ENCODE results near the gene PYCR2. TPM values are rescaled to one million over a fixed set of nuclear protein-coding genes. Genes with fewer than 3 reads are reported as not detected.
"Not testable (repeated sequence)": the region's sequence is repeated elsewhere in the genome, so short reads cannot be mapped to it uniquely, and the experiment has no call there.

PYCR2 gene
- polyA plus RNA-seq, 3 donors: 54.7 to 63.6 (median 57.1) TPM

DNA sequence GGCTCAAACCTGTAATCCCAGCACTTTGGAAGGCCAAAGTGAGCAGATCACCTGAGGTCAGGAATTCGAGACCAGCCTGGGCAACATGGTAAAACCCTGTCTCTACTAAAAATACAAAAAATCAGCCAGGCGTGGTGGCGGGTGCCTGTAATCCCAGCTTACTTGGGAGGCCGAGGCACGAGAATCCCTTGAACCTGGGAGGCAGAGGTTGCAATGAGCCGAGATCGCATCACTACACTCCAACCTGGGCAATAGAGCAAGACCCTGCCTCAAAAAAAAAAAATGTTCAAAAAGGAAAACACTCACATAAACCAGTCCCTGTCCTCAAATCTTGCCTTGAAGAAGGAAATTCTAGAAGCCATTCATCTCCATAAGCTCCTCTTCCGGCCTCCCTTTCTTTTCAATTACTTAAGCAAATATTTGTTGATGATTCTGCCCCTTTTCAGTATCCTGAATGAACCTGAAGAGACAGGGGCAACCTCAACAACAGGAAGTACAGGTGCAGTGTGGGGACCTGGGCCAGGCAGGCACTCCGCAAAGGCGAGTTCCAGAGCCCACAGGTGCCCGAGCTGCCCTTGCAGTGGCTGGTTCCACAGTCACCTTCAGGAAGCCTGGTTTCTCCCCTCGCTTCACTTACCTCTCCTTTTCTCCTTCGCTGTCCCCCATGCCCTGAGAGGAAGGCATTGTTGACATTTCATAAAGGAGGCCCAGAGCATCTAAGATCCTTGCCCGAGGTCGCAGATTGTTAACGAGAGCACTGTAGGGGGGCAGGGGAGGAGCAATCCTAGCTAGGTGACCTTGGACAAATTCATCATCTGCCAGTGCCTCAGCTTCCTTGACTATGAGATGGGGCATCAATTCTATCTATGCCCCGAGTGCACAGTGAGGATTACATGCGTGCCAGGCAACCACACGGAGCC is 26.2 kb downstream of the PYCR2 start:
- no peak for DNase-seq

DNA sequence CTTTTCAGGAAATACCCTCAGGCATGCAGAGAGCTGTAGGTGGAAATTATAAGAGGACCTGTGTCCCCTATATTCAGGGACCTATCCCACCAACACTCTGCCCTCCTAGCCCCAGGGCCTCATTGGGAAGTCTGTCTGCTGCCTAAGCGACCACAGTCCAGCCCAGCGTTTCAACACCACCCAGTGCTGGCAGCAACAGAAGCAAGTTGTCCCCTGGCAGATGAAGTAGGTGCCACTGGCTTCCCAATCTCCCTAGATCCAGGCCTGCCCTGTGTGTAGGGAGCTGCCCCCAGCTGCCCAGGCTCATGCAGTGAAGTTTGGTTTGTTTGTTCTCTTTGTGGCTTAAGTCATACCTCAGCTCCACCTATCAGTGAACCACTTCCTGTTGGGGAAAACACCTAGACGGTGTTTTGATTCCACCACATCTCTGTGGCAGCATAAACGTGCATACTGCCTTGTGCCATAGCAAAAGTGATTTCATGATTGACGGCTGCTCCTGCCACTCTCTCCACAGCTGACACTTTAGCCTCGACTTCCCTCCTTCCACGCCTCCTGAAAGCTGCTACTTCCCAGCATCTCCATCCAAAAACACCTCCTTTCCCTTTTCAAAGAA is 27.0 kb downstream of the PYCR2 start:
- DNase-seq: no peak

DNA sequence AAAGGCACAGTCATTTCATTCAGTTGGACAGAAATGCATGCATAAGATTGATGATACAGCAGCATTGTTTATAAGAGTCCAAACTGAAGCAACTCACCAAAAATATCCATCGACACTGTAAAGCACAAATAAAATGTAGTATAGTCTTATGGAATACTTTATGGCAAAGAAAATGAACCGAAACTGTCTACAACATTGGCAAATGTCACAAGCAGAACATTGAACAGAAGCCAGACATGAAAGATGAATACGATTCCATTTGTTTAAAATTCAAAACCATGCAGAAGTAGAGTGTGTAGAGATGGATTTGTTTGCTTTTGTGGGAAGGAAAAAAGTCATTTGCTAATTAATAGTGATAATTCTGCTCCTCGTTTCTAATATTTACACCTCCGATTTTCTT is 27.6 kb downstream of the PYCR2 start:
- no peak for DNase-seq

DNA sequence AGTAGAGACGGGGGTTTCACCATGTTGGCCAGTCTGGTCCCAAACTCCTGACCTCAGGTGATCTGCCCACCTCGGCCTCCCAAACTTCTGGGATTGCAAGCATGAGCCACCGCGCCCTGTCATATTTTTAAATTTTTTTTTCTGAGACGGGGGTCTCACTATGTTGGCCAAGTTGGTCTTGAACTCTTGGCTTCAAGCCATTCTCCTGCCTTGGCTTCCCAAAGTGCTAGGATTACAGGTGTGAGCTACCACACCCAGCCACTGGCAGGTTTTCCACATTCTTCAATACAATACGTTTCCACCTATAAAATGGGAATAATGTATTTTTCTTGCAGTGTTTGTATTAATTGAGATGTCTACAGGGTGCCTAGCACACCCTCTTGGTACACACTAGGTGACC is 31.7 kb downstream of the PYCR2 start:
- DNase-seq: no peak

DNA sequence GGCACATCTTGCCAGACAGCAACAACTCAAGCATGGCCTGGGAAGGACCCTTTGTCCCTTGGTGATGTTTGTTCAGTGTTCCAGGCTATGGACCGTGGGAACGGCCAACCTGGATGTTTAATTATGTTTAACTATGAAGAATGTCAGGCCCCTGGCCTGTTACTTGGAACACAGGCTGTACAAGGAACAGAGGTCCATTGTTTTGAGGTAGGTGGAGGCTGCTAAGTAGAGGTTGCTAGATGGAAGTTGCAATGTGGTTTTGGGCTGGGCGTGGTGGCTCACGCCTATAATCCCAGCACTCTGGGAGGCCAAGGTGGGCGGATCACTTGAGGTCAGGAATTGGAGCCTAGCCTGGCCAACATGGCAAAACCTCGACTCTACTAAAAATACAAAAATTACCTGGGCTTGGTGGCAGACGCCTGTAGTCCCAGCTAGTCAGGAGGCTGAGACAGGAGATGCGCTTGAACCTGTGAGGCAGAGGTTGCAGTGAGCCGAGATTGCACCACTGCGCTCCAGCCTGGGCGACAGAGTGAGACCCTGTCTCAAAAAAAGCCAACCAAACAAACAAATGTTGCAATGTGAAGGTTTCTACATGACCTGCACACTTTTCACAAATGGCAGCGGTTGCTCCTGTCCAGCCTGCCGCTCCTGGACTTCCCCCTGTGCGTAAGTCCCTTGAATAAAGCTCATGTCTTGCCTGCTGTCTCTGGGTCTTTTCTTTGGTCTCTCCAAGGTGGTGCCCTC is 32.6 kb downstream of the PYCR2 start:
- no peak for DNase-seq

DNA sequence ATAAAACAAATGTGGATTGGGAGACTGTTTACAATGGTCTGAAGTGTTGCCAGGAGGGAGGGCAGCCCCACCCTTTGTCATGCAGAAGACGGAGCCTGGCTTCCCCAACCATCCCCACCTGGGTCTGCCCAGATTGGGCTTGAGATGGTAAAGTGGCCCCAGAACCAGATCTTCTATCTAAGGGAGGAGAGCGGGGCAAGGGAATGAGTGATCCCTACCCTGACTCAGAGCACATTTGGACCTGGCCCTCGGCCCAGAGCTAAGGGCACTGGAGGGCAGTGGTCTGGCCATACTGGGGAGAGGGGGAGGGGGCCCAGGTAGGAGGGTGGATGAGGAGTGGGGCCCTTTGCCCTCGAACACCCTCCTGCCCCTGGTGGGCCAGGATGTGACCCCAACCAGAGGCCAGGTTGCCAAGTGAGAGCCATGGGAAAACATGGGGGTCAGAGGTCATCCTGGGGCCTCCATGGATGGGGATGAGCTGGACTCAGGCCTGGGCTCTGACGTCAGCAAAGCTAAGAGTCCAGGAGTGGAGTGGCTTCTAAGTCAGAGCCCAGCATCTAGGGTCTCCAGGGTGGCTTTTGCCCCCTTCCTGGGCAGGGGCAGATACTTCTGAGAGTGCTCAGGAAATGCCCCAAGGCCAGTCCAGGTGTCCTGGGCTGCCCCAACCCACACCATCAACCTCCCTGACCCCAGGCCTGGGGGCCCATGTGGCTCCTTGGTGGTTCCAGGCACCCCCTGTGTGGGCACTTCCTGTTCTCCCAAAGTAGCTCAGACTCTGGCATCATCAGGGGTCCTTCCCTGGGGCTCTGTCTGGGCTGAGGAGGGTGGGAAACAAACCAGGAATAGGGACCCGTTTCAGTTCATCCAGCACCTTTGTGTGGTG is 33.5 kb downstream of the PYCR2 start:
- DNase-seq: no peak

DNA sequence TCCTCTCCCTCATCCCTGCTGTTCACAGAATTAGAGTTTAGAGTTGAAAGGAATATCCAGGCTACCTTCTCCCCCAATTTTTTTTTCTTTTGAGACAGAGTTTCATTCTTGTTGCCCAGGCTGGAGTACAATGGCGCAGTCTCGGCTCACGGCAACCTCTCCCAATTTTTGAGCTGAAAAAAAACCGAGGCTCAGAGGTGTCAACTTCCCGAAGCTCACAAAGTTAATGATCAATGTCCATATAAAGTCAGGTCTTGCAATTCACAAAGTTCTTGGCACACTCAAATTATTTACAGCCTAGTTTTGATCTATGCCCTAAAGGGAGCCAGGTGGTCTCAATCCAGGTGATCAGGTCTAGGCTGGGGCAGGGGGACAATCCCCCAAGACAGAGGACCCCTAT is 34.3 kb downstream of the PYCR2 start:
- DNase-seq: no peak

DNA sequence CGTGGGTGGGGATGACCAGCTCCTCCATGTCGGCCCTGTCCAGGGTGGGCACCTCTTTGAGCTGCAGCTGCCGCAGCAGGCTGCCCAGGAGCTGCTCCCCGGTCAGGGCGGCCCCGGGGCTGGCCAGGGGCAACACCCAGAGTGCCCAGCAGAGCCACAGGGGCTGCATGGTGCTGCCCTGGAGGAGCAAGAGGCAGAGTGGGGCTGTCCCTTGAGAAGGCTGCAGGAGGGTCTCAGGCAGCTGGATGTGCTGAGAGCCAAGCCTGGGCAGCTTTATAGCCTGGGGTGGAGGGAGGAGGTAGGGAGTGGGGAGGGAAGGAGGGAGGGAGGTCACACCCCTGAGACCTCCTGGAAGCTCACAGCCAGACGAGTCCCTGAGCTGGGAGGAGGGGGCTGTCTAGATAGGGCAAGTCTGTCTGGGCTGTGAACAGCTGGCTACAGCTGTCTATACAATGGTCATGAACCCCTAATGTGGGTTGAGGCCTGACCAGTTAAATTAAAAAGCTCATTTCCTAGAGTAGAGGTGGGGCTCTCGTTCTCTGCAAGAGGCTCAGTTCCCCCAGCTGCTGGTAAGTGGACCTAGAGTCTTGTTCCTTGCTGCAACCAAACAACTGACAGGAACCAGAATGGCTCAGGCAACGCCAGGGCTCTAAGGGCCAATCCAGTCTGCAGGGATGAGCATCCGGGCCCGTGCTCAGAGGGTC is 35.0 kb downstream of the PYCR2 start, which contains the start of gene LEFTY1:
Gene LEFTY1, minus strand, starts transcription at position 249 of the 704 bp plus-strand sequence. Its CDS starts 80 bp downstream, at position 169.
- DNase-seq: peak; percentile 90

DNA sequence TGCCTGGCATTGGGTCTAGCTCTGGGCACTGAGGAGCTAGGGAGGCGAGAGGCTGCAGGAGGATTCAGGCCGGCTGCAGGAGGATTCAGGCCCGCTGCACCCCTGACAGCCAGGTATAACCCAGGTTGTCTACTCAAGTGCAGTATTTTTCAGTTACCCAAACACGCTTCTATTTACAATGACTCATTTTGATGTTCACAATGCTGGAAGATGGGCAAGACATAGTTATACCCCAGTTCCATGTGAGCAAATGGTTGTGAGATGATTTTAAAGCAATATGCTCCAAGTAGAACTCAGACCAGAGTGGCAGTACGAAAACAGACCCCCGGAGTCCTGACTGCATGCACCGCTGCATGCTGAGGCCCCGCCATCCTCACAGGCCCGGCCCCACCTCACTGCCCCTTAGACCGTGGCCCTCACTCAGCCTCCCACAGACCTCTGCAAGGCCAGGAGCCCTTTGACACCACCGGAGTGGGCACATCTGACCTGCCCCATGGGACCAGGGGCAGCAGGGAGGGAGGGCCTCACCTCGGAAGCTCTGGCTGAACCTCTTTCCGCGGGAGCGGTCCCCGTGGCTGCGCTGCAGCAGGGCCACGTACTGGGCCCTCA is 35.7 kb downstream of the PYCR2 start:
- no peak for DNase-seq

DNA sequence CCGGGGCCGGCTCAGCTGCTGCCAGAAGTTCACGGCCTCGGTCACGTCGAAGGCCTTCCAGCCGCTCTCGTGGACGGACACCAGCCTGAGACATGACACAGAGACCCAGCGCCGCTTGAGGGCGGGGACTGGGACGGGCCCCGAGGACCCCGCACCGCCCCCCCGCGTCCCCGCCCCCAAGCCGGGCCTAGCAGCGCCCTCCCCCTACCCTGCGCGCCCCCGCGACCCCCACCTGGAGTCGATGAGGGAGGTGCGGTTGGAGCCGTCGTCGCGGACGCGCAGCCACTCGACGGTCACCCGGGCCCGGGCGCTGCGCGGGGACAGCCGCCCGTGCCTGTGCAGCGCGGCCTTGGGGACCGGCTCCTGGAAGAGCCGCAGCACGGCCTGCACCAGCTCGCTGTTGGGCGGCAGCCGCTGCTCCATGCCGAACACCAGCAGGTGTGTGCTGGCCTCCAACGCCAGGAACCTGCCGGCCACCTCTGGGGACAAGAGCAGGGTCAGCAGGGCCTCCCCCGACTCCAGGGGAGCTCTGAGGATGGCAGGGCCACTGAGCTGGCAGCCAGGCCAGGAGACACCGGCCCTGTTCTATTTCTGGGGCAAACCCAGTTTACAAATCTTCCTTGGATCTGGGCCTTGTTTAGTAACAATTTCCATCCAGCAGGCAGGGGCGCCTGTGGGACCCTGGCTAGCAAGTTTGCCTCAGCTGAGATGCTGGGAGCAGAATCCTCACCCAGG is 36.3 kb downstream of the PYCR2 start:
- not testable (repeated sequence) for DNase-seq

DNA sequence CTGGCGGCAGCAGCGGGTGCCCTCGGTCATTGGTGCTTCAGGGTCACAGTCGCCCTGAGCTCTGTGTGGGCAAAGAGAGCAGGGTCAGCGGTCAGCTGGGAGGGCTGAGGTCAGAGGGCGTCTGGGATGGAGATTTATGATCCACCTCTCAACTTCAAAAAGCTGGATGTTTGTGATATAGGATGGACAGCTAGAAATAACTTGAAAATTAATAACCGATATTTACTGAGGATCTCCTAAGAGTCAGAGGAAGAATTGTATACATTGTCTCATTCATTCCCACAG is 37.1 kb downstream of the PYCR2 start:
- DNase-seq: no peak

DNA sequence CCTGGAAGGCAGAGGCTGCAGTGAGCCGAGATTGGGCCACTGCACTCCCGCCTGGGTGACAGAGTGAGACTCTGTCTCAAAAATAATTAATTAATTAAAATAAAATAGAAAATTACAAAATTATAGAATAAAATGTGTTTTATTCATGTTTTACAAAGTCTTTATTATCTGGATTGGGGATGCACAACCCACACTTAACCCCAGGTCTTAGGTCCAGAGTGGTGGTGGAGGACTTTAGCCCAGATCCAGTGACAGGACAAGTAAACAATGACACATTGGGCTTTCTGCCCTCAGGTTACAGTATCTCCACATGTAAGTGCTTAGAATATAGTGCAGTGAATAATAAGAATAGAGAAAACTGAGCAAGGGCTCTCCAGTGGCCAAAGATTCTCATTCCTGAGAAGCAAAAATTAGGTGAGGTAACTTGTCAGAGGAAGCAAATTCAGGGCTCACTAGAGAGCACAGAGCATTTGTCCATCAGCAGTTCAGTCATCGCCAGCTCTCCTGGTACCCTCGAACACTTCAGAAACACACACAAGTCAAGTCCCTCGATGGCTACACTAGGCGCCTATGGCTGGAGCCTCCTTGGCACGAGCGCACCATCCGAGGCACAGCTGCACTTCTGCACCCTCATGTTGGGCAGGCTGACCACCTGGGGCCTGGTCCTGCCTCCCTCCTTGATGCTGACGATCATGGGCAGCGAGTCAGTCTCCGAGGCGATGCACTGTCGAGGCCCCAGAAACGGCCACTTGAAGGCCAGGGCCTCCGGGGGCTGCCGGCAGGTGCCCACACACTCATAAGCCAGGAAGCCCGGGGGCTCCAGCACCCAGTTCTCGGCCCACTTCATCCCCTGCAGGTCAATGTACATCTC is 37.7 kb downstream of the PYCR2 start:
- DNase-seq: no peak

DNA sequence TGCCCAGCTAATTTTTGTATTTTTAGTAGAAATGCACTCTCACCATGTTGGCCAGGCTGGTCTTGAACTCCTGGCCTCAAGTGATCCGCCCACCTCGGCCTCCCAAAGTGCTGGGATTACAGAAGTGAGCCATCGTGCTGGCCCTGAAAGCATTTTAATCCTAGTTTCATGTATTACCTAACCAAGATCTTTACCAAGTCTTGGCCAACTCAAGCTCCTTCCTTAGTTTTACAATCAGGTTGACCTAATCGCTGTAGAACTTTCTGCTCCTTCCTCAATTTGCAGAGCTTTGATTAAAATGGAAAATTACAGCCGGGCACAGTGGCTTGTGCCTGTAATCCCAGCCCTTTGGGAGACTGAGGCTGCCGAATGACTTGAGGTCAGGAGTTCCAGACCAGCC is 38.7 kb downstream of the PYCR2 start:
- no peak for DNase-seq

DNA sequence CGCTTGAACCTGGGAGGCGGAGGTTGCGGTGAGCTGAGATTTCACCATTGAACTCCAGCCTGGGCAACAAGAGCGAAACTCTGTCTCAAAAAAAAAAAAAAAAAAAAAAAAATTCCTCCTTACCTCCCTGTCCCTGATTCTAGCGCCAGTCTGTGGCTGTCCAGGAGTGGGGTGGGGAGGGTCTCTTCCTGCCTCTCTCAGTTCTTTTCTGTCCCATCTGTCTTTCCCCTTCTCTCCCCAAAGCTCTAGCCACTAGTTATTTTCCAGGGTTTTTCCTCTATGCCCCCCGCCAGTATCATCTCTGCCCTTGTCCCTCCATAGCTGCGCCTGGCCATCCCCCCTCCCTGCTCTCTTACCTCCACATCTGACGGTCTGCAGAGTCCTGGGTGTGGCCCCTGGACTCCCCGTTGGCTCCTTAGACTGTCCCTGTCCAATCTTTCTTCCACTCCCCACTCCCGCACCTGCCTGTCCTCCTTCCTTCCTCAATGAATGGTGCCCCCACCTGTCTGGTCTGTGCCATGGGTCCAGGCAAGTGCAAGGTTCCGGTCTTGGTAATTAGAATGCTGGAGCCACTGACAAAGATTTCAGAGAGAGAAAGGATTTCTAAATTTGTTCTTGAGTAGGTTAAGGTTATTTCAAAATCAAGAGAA is 40.3 kb downstream of the PYCR2 start:
- DNase-seq: no peak

DNA sequence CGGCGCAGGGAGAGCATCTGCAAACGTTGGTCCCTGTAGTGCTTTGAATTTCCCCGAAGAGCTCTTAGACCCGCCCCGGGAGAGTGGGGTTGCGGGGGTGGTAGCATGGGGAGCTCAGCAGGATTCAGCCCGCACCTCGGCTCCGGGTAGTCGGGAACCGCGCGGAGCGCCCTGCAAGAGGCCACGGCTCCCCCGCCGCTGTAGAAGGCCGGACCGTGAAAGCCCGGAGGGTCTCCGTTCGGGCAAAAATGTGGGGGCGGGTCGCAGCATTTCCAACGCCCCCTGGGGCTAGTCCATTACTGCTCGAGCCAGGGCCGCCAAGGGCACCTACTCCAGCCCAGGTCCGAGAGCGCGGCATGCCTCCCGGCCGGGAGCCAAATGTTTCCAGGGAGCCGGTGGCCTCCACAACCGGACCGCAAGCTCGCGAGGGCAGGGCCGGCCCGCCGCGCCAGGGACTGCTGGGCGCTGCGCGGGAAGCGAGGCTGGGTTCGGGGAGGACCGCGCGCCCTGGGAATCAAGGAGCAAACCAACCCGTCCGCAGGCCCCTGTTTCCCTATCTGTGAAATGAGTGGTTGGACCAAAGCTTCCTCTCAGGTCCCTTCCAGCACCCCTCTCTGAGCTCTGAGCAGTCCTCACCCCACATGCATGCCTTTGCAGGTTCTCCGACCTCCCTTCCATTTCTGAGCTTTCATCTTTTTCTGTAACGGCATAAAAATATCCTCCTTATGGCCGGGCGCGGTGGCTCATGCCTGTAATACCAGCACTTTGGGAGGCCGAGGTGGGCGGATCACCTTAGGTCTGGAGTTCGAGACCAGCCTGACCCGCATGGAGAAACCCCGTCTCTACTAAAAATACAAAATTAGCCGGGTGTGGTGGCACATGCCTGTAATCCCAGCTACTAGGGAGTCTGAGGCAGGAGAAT is 41.1 kb downstream of the PYCR2 start:
- no peak for DNase-seq

DNA sequence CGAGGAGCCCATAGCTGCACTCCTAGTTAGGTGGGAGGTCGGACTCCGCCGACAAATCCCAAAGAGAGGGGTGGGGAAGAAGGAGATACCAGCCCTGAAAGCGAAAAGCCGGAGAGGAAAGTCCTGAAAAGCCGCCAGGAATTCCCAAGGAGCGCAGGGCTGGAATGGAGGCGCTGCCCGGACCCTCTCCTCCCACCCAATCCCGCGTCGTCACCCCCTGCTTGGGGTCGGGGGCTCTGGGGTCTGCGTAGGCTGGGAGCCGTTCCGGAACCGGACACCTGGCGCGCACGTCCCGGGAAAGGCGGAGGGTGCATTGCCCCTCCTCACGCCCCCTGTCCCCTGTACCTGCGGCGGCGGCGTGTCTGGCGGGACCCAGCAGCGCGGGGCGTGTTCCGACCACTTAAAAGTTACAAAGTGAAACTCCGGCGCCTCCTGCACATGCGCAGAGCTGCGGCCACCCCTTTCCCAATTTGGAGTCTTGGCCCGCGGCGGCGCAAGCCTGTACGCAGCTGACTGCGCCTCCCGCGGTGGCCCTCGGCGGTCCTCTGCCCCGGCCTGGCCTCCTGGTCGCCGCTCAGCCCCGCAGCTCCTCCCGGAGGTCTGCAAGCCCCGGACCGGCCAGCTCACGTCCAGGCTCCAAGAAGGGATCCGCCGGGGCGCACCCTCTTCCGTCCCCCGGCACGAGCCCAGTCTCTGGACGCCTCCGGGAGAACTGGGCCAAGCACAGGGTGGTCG is 41.9 kb downstream of the PYCR2 start, which contains the start of gene TMEM63A:
Gene TMEM63A, minus strand, starts transcription at position 422 of the 735 bp plus-strand sequence. CDS start 4,800 bp downstream, outside the sequence.
- DNase-seq: peak; percentile 87
